ENCODE measurements around the gene BMP2K. TPM values are rescaled to one million over a fixed set of nuclear protein-coding genes. Genes with fewer than 3 reads are reported as not detected.

BMP2K gene
- total RNA-seq, 1 experiment from 2014 or later = 27.4 TPM

DNA sequence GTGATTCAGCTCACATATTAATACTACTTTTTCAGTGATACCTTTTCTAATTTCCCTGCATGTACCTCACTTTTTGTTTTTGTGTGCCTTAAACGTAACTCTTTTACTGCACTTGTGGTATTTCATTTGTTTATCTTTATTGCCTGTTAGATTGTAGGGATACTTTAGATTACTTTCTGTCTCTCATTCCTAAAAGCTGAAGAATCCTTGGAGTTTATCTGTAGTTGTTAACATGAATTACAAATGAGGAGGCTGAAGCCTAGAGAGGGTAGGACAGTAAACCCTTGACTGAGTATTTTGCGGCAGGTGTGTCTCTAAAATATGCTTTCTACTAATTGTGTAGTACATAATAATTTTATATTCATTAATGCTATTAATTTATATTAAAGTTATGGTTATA, 34.9 kb downstream of the BMP2K start:
- DNase-seq = no peak
- CTCF ChIA-PET = no interaction called here
- no peak overlapping the region for H3K4me3 Mint-ChIP-seq (ENCODE audit: low read depth, unreplicated experiment)
- BruUV-seq (replicated peaks) = no TSS peak
- no peaks in the 10 kb centered on the region for H3K36me3 Mint-ChIP-seq (ENCODE audit: insufficient read depth, unreplicated experiment)
- intact Hi-C loops (cut with micrococcal nuclease; ENCODE audit: unreplicated experiment) = no loop called here
- no peaks in the 10 kb centered on the region for H3K4me1 Mint-ChIP-seq (ENCODE audit: low read depth, unreplicated experiment)
- TF ChIP-seq, protein P1, sequence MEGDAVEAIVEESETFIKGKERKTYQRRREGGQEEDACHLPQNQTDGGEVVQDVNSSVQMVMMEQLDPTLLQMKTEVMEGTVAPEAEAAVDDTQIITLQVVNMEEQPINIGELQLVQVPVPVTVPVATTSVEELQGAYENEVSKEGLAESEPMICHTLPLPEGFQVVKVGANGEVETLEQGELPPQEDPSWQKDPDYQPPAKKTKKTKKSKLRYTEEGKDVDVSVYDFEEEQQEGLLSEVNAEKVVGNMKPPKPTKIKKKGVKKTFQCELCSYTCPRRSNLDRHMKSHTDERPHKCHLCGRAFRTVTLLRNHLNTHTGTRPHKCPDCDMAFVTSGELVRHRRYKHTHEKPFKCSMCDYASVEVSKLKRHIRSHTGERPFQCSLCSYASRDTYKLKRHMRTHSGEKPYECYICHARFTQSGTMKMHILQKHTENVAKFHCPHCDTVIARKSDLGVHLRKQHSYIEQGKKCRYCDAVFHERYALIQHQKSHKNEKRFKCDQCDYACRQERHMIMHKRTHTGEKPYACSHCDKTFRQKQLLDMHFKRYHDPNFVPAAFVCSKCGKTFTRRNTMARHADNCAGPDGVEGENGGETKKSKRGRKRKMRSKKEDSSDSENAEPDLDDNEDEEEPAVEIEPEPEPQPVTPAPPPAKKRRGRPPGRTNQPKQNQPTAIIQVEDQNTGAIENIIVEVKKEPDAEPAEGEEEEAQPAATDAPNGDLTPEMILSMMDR (IDR thresholded peaks at IDR 0.05; ENCODE audit: unreplicated experiment) = no peak
- no peak overlapping the region for H3K27ac Mint-ChIP-seq (ENCODE audit: unreplicated experiment)
- no peaks in the 10 kb centered on the region for H3K9me3 Mint-ChIP-seq (ENCODE audit: low read depth, unreplicated experiment)
- no peaks in the 10 kb centered on the region for H3K27me3 Mint-ChIP-seq (ENCODE audit: unreplicated experiment)

DNA sequence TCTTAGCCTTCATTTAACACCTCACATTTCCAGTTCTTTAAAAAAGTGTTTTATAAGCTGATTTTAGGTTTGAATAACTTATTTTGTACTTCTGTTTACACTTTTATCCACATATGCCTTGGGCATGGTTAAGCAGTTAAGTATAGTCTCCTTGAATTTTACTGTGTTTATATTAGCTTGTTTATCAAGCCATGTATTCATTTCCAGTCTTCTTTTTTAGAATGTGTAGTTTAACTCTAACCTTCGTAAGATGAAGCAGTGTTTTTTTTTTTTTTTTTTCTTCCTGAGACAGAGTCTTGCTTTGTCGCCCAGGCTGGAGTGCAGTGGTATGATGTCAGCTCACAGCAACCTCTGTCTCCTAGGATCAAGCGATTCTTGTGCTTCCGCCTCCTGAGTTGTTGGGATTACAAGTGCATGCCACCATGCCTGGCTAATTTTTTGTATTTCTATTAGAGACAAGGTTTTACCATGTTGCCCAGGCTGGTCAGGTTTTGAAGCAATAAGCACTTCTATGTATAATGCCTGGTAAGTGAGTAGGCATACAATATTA, 42.5 kb downstream of the BMP2K start:
- Mint-ChIP-seq H3K9me3 (ENCODE audit: low read depth, unreplicated experiment) (no peaks in the 10 kb centered on the region), H3K36me3 (ENCODE audit: insufficient read depth, unreplicated experiment) (no peaks in the 10 kb centered on the region), H3K27ac (ENCODE audit: unreplicated experiment) (no peak overlapping the region), H3K27me3 (ENCODE audit: unreplicated experiment) (no peaks in the 10 kb centered on the region), H3K4me3 (ENCODE audit: low read depth, unreplicated experiment) (no peak overlapping the region), H3K4me1 (ENCODE audit: low read depth, unreplicated experiment) (no peaks in the 10 kb centered on the region)
- TF ChIP-seq, protein P1 (IDR thresholded peaks at IDR 0.05; ENCODE audit: unreplicated experiment) = no peak
- no TSS peak for BruUV-seq (replicated peaks)
- CTCF ChIA-PET = no interaction called here
- DNase-seq = no peak
- intact Hi-C loops (cut with micrococcal nuclease; ENCODE audit: unreplicated experiment) = no loop called here

DNA sequence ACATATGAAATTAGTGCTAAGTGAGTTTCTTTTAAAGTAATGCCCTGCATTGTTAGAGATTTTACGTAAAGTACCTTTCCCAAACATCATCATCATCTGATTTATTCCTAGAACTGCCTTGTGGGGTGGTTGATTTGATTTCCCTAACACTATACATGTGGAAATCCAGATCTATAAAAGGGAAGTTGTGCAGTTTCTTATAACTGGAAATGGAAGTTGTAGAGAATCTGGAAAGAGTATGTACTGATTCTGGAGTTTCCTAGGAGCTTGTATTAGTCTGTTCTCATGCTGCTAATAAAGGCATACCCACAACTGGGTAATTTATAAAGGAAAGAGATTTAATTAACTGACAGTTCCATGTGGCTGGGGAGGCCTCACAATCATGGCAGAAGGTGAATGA, 47.9 kb downstream of the BMP2K start:
- no peak overlapping the region for H3K4me3 Mint-ChIP-seq (ENCODE audit: low read depth, unreplicated experiment)
- BruUV-seq (replicated peaks) = no TSS peak
- H3K27ac Mint-ChIP-seq (ENCODE audit: unreplicated experiment) = no peak overlapping the region

GRCh38 chr4:78827191-78827590, 51.0 kb downstream of the BMP2K start:
- Mint-ChIP-seq H3K27ac (ENCODE audit: unreplicated experiment) (no peak overlapping the region), H3K4me3 (ENCODE audit: low read depth, unreplicated experiment) (no peak overlapping the region), H3K36me3 (ENCODE audit: insufficient read depth, unreplicated experiment) (no peaks in the 10 kb centered on the region), H3K9me3 (ENCODE audit: low read depth, unreplicated experiment) (no peaks in the 10 kb centered on the region), H3K4me1 (ENCODE audit: low read depth, unreplicated experiment) (no peaks in the 10 kb centered on the region), H3K27me3 (ENCODE audit: unreplicated experiment) (no peaks in the 10 kb centered on the region)
- intact Hi-C loops (cut with micrococcal nuclease; ENCODE audit: unreplicated experiment) = no loop called here
- no peak for DNase-seq
- BruUV-seq (replicated peaks) = no TSS peak
- CTCF ChIA-PET = no interaction called here
- TF ChIP-seq, protein P1 (IDR thresholded peaks at IDR 0.05; ENCODE audit: unreplicated experiment) = no peak

More for the DNA sequence above, 47.9 kb downstream of the BMP2K start:
- no peaks in the 10 kb centered on the region for H3K9me3 Mint-ChIP-seq (ENCODE audit: low read depth, unreplicated experiment)
- DNase-seq = no peak
- intact Hi-C loops (cut with micrococcal nuclease; ENCODE audit: unreplicated experiment) = no loop called here
- CTCF ChIA-PET = no interaction called here
- no peaks in the 10 kb centered on the region for H3K27me3 Mint-ChIP-seq (ENCODE audit: unreplicated experiment)
- no peaks in the 10 kb centered on the region for H3K4me1 Mint-ChIP-seq (ENCODE audit: low read depth, unreplicated experiment)
- no peaks in the 10 kb centered on the region for H3K36me3 Mint-ChIP-seq (ENCODE audit: insufficient read depth, unreplicated experiment)
- TF ChIP-seq, protein P1 (IDR thresholded peaks at IDR 0.05; ENCODE audit: unreplicated experiment) = no peak
